HG02642 (cell line): ENCODE data around the gene CYTH1.

ENCODE experiments used
- ATAC-seq: cut with Tn5 transposase; IDR thresholded peaks from one replicate; pipeline ENCODE4 v1.9.1; 2021; ENCODE audit warnings: mild to moderate bottlenecking; ENCODE audit not compliant: unreplicated experiment, poor library complexity

The CYTH1 gene

DNA sequence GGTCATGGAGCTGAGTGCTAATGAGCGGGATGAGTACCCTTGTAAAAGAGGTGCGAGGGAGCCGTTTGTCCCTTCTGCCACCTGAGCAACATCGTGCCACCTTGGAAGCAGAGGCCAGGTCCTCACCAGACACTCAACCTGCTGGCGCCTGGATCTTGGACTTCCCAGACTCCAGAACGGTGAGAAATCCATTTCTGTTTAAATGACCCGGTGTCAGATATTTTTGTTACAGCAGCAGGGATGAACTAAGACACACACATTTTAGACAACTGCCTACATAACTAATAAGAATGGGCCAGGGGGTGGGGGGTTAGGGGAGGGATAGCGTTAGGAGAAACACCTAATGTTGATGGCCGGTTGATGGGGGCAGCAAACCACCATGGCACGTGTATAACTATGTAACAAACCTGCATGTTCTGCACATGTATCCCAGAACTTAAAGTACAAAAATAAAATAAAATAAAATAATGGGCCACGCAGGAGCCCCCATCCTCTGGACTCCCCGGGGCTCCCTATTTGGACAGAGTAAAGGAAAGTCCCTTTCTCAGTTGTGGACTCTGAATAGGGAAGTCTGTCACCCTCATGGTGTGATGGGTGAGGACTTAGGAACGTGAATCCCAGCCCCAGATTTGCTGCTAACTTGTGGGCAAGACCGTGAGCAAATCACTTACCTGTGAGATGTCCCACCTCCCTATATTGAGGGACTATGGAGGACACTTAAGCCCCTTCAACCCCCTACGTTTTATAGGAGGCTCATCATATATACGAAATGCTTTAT, 144.2 kb downstream of the CYTH1 start:
- no peak for ATAC-seq

DNA sequence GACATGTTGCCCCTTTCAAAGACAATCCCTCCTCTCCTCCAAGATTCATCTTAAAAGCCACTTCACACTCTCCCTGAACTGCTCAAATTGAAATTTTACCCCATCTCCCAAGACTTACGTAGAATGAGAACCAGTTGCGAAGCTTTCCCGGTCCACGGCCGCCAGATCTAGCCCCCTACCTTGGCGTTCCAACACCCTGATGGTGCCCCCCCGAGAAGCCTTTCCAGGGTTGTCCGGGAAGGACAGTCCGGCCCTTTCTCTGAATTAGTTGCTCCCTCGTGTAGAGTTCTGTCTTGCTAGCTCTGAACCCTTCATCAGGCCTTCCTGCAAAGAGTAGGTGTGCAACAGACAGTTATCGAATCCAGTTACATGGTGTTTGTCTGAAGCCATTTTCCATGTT, 144.9 kb downstream of the CYTH1 start:
- no peak for ATAC-seq

DNA sequence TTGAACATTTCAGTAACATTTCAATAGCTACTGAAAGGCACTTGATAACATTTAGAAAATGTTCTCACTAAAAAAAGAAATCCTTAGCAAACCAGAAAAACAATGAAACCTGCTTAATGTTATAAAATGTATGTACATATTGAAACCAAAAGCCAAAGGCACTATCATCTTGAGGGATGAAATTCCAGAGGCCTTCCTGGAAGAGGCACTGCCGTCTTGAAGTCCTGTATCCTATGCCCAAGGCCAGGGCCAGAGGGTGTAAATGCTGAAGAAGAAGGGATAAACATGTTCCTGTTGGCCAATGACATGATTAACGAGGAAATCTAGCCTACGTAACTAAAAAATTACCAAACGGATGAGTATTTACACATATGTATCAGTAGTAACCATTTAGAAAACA, 147.9 kb downstream of the CYTH1 start:
- ATAC-seq = no peak

DNA sequence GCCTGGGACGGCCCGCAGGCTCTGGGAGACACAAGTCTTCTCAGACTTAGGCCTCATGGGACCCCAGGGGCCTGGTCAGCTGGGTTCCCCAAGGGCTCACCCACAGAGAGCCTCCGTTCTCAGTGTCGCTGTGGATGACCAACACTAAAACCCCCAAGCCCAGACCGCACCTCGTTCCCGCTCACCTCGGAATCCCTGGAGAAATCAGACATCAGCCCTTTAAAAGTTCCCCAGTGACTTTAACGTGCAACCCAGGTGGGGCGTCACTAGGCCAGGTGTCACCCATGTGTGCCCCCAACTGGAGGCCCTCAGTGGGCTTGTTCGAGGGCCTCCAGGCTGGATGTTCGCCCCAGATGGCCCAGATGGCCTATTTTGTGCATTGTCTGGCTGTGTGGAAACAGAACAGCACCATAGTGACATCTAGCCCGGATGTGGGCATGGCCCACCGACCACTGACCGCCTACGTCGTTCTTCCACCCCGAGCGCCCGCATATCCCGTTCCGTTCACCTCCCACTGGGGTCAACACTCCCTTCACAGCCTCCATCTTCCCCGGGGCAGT, 152.6 kb downstream of the CYTH1 start:
- no peak for ATAC-seq

DNA sequence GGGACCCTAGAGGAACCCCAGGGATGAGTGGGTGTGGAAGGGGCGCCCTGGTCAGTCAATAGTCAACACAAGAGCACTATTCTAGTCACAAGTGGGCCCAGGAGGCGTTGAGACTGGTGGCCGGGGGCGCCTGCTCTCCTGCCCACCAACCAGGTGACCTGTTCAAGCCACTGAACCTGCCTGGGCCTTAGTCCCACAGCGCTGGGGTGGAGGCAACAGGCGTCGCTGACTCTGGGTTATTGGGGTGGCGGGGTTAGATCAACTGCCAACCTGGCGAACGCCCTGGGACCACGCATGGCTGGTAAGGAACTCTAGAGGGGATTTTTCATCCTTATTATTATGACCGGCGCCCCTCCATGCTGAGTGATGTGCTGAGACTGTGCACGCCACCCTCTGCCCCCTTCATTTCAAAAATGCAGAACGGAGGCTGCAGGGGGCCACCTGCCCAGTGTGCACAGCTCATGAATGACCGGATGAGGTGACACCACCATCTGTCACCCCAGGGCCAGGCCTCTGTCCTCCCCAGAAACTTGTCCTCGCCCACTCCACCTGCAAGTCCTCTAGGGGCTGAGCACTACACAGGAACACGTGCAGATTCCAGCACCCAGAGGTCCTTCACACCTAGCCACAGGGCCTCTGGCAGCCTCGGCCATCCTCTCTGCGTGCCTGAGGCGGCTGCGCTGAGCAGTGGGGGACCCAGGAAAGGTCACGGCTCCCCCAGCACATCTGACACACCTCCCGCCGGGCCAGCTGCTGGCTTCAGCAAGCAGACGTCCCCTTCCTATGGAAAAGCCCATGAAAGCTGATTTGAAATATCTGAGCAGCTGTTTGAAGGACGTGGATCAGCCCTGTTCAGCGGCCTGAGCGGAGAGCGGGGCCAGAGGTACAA, 153.3 kb downstream of the CYTH1 start:
- no peak for ATAC-seq

DNA sequence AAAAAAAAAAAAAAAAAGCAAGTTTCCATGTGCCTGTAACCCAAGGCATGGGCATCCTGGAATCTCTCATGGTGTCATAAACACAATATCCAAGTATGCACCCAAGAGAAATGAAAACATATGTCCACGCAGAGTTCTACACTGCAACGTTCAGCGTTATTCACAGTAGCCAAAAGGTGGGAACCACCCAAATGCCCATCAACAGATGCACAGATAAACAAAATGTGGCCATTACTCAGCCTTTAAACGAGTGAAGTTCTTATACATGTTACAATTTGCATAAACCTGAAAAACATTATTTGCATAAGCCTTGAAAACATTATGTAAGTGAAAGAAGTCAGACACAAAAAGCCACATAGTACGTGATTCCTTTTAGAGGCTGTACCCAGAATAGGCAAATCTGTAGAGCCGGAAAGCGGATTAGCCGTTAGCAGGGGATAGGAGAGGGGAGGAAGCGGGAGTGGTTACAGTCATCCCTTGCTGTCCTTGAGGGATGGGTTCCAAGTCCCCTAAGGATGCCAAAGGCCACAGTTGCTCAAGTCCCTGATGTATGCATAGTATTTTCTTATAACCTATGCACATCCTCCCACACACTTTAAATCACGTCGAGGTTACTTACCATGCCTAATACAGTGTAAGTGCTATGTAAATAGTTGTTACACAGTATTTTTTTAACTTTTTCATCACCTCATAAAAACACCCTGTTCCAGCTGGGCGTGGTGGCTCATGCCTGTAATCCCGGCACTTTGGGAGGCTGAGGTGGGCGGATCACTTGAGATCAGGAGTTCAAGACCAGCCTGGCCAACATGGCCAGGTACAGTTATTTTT, 157.5 kb downstream of the CYTH1 start:
- no peak for ATAC-seq
